HG02588 (cell line): ENCODE data around the gene MYCL.
"Not testable (repeated sequence)": the region's sequence is repeated elsewhere in the genome, so short reads cannot be mapped to it uniquely, and the experiment has no call there.

Experiments used
- ATAC-seq: cut with Tn5 transposase; IDR thresholded peaks from one replicate; pipeline ENCODE4 v1.9.1; 2021; ENCODE audit warnings: mild to moderate bottlenecking, moderate library complexity; ENCODE audit not compliant: unreplicated experiment

The MYCL gene

DNA sequence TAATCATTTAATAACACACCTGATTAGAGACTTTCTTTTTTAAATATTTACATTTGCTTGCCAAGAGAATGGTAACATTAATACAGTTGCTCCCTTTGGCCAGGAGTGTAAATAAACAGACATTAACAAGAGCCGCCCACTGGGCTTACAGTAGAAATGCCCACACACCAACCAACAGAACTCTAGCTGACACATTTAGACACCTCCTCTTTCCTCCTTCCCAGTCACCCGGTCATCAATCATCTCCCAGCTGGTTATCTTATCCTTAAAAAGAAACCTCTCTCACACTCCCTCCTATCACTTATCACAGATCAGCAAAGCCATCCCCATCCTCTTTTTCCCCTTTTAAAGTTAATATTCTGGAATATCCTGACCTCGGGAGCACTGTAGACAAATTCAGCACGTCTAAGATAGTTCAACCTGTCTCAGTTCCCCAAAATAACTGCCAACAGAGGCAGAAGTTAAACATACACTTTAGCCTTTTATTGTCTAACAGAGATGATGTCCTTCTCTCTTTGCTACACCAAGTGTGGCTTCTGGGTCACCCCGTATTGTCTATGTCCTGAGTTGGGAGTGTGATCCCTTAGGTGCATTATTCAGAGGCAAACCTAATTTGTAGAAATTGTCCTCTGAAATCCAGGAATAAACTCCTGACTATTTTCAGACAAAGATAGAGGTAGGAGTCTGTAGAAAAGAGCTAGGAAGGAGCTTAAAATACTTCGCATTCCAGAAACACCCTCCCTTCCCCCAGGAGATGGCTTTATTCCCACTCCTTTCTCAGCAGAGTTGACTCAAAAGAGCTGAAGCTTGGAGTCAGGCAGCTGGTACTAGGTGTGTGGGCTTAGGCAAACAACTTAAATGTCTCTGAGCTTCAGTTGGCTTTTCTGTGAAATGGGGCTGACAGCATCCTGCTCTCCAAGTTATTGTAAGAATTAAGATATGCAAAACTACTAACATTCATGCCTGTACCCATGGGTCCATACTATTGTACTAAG lies 8.8 kb downstream of the MYCL start:
- ATAC-seq, result no peak

DNA sequence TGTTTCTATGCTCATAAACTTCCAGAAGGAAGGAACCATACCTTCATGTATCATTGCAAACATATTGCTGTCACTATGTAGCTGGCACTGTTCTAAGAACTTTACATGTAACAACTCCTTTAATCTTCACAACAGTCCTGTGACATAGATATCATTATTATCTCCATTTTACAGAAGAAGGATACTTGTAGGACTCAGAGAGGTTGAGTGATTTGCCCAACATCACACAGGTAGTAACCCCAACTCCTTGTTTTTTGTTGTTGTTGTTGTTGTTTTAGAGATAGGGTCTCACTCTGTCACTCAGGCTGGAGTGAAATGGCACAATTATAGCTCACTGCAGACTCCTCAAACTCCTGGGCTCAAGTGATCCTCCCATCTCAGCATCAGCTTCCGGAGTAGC lies 10.8 kb downstream of the MYCL start:
- no peak for ATAC-seq

DNA sequence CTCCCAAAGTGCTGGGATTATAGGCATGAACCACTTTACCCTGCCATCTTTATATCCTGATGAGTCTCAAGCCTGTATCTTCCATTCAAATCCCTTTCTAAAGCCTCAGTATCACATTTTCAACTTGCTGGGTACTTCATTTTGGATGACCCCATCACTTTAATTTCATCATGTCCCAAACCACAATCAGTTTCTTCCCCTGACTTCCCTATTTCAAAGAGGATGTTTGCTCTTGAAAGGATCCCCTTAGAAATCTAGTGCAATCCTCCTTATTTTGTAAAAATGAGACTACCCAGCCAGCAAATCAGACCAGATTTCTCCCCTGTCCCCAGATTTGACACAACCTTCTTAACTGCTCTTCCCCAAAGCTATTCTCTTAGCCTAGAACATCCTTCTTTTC lies 11.4 kb downstream of the MYCL start:
- ATAC-seq, result no peak

DNA sequence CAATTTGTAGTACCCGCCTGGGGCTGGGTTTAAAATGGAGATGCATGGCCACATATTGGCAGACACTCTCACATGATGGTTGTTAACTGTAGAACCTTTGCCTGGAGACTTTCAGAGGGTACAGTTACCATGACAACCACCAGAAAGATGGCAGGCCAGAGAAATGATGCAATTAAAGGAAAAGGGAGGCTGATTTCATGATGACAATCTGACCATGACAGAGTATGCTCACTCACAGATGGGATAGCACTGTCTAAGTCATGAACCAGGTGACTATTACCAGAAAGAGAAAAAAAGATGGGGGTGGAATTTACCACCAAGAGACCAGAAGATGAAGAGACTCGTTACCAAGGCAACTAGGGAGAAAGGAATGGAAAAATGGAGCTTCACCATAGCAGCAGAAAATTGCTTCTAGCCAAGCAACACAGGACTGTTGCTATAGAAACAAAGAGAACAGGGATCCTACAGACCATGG lies 14.9 kb downstream of the MYCL start:
- no peak for ATAC-seq

DNA sequence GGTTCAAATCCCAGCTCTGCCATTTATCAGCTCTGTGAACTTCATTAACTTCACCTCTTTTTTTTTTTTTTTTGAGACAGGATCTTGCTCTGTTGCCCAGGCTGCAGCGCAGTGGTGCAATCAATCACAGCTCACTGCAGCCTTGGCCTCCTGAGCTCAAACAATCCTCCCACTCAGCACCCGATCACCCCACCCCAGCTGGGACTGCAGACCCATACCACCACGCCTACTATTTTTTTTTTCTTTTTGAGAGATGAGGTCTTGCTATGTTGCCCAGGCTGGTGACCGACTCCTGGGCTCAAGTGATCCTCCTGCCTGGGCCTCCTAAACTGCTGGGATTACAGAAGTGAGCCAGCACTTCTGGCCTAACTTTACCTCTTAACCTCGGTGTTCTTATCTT lies 16.2 kb downstream of the MYCL start:
- ATAC-seq, result no peak

DNA sequence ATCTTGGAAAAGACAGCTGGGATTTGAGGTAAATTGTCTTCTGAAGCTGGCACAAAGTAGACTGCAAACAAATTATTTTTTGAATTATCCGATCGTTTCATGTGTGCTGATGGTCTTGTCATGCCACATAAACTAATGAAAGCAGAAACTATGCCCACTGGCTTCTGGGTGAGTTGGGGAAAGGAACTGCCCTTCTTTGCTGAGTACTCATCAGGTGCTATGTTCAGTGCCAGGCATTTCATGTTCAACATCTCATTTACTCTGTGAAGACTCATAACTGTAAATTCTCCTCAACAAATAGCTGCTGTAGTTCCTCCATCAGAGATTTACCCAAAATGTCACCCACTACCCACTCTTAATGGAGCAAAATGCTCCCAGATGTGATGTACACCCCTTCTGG lies 19.6 kb downstream of the MYCL start:
- no peak for ATAC-seq

DNA sequence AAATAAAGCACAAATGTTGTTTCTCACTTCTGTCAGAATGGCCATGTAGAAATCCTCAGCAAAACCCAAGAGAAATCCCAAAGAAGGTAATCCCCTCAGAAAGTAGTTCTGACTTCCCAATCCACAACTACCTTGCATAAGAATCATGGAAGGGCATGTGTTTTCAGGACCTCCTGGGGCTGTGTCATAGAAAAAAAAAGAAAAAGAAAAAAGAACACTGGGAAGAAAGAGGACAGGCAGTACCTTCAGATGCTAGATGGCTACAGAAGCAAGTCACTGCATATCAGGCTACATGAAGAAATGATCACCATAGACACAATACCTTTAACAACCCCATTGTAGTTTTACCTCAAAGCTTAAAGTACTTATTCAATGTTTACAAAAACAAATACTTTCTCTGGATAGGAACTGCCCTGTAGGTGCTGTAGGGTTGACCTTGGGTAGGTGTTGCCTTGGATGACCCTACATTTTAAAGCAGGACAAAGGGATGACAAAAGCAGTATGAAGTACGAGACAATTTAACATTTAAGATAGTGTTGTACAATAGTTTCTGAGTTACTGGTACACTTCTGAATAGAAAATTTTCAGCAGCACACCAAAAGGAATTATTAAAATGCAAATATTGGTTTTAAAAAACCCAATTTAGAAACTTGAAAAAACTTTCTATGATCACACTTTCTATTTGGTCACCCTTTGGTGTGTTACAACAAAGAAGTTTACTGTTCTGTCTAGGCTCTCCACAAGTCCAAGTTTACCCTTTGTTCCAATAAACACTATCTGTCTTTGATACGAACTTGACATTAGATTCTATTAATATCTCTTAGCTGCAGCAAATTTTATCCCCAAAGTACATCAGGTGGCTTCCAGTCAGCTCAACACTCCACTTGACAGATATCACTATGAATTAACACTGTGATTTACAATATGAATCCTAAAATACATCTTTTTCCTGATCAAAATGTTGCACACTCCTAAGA lies 23.4 kb downstream of the MYCL start:
- ATAC-seq, result no peak

DNA sequence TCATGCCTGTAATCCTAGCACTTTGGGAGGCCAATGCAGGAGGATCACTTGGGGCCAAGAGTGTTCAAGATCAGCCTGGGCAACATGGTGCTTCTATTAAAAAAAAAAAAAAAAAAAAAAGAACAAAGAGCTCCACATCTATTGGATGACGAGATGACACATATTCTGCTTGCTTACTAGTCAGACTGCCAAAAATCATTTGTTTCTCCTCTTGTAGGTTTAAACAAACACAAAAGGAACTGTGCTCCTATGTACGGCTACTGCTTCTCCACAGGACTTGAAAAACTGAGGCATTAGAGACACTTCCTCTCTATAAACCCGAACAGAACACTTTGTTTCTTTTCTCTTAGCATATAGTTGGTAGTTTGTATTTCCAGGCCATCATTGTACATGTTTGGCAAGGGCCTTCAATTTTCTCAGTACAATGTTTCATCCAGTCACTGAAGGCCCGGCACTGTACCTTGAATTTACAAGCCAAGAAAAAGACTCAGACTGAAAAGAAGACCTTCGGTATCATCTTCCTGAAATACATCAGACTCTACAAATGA lies 24.4 kb downstream of the MYCL start:
- no peak for ATAC-seq

DNA sequence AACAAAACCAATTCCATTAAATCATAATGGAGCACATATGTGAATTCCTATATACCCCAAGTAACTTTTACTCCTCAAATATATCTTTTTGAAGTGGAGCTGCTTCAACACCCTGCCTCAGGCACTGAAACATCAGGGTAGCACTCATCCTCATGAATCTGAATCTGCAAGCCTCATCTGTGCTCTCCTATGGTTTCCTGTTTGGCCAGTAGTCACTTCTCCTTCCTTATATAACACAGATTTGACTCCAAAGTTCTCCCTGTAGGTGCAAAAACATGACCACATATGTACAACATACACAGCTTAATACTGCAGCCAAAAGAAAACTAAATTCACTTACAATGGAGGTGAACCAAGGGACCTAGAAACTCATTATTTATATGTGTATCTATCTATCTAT lies 25.6 kb downstream of the MYCL start:
- no peak for ATAC-seq

DNA sequence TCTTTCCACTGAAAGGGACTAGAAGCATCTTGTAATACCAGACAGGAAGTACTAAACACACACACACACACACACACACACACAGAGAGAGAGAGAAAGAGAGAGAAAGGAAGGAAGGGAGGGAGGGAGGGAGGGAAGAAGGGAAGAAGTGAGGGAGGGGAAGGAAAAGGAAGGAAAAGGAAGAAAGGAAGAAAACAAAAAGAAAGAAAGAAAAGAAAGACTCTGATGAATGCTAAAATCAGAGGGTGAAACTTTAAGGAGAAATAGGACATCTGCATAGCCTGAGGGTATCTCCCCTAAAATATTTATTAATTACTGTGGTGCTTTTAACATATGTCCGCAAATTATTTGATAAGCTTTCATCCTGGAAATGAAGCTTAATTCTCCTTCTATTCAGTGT lies 29.0 kb downstream of the MYCL start:
- ATAC-seq, result no peak

DNA sequence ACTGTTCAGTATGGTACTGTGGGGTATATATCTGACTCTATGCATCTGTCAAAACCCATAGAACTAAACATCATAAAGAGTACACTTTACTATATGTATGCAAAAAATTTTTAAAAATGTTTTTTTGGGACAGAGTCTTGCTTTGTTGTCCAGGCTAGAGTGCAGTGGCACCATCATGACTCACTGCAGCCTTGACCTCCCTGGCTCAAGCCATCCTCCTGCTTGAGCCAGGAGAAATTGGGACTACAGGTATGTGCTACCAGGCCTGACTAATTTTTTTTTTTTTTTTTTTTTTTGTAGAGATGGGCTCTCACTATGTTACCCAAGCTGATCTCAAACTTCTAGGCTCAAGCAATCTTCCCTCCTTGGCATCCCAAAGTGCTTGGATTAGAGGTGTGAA lies 29.9 kb downstream of the MYCL start:
- ATAC-seq, result no peak

DNA sequence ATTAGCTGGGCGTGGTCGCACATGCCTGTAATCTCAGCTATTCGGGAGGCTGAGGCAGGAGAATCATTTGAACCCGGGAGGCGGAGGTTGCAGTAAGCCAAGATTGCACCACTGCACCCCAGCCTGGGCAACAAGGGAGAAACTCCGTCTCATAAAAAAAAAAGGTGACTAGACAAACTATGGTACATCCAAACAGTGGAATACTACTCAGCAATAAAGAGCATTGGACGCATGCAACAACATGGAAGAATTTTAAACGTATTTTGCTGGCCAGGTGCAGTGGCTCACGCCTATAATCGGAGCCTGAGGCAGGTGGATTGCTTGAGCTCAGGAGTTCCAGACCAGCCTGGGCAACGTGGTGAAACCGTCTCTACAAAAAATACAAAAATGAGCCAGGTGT lies 30.7 kb downstream of the MYCL start:
- not testable (repeated sequence) for ATAC-seq

DNA sequence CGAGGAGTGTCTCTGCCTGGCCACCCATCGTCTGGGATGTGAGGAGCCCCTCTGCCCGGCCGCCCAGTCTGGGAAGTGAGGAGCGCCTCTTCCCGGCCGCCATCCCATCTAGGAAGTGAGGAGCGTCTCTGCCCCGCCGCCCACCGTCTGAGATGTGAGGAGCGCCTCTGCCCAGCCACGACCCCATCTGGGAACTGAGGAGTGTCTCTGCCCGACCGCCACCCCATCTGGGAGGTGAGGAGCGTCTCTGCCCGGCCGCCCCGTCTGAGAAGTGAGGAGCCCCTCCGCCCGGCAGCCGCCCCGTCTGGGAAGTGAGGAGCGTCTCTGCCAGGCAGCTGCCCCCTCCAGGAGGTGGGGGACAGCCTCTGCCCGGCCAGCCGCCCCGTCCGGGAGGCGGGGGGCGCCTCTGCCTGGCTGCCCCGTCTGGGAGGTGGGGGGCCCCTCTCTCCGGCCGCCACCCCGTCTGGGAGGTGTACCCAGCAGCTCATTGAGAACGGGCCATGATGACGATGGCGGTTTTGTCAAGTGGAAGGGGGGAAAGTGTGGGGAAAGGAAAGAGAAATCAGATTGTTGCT lies 32.1 kb downstream of the MYCL start:
- ATAC-seq, result not testable (repeated sequence)

DNA sequence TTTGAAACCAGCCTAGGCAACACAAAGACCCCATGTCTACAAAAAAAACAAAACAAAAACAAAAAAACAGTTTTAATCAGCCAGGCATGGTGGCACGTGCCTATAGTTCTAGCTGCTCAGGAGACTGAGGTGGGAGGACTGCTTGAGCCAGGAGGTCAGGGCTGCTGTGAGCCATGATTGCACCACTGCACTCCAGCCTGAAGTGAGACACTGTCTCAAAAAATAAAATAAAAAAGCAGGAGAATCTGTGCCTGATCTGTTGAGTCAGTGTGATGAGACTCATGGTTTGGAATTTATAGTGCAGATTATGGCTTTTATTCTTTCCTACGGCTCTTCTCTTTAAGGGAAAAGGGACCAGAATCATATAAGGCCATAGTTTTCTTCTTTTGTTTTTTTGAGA lies 35.0 kb downstream of the MYCL start:
- ATAC-seq, result no peak

DNA sequence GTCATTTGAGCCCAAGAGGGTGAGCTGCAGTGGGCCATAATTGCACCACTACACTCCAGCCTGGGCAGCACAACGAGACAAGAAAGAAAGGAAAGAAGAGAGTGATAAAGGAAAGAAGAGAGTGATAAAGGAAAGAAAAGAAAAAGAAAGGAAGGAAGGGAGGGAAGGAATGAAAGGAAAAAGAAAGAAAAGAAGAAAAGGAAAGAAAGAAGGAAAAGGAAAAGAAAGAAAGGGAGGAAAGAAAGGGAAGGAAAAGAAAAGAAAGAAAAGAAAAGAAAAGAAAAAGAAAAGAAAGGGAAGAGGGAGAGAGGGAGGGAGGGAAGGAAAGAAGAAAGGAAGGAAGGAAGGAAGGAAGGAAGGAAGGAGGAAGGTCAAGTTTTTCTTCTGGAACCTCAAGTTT lies 36.0 kb downstream of the MYCL start:
- ATAC-seq, result no peak

DNA sequence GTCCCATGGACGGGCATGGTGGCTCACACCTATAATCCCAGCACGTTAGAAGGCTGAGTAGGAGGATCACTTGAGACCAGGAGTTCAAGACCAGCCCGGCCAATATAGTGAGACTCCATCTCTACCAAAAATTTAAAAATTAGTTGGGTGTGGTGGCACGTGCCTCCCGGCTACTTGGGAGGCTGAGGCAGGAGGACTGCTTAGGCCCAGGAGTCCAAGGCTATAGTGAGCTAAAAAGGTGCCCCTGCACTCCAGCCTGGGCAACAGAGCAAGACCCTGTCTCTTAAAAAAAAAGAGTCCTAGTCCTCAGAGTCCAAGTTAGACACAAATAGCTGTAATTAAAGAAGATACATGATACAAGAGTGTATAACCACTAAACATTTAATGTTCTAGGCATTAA lies 38.5 kb downstream of the MYCL start:
- no peak for ATAC-seq

DNA sequence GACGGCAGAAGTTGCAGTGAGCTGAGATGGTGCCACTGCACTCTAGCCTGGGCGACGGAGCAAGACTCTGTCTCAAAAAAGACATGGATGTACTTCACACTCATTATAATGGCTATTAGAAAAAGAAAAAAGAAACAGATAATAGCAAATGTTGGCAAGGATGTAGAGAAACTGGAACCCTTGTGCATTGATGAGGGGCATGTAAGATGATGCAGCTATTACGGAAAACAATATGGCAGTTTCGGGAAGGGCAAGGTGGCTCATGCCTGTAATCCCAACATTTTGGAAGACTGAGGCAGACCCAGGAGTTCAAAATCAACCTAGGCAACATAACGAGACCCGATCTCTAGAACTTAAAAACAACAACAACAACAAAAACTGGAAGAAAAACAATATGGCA lies 40.7 kb downstream of the MYCL start:
- no peak for ATAC-seq

DNA sequence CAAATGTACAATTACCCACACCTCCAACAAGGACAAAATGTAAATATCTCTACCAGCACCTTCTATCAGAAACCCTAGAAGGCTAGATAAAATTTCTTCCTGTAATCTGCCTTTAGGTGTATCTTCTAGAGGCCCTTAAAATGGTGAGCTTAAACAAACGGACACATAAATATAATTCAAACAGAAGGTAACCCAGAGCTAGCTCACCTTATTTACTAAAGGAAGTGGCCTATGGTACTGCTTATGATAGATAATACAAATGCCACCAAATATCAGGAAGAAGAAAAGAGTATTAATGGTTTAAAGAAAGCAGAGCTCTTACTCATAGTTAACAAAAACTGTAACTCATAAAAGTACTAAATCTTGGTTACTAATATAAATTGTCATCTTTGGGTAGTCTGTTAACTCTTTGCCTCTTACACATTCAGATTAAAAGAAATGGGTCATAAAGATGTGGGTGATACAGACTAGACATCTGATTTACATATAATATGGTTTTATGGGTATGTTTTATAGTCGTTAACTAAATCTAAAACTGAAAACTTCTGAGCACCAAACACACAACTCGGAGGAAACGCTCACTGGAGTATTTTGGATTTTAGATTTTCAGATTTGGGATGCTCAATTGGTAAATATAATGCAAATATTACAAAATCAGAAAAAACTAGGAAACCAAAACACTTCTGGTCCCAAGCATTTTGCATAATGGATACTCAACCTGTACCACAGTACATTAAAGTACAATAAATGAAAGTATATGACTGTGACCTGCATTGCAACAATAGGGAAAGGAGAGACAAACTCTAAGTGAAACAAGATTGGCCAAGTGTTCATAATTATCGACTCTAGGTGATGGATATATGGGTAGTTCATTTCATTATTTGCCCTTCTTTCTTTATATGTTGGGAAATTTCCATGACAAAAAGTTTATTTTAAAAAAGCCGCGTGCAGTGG lies 41.6 kb downstream of the MYCL start:
- ATAC-seq, result no peak

DNA sequence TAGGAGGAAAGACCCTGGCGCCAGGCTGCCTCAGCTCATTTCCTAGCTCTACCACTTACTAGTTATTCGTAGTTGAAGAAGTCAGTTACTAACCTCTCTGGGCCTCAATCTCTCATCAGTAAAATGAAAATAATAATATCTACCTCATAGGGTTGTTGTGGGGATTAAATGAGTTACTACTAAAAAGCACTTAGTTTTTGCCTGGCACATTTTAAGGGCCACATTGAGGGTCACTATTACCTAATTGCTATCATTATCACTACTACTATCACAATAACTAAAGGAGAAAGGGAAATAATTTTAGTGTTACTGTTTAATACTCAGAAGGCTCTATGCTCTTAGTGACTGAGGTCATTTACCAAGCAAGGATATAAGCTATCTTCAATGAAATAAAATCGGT lies 43.4 kb downstream of the MYCL start:
- ATAC-seq, result no peak
